Lung (tissue), 12 donors: Measurements from ENCODE around the gene EXOSC9. TPM values are rescaled to one million over a fixed set of nuclear protein-coding genes. Genes with fewer than 3 reads are reported as not detected.
A peak's percentile ranks its signal among the peaks of the same experiment; 100 is the strongest.

Experiments used
- ATAC-seq: fragments of 200-7000 bp; cut with Tn5 transposase; one replicate; pipeline ENCODE4 v1.9.1; 2020; ENCODE audit warnings: moderate number of reproducible peaks; ENCODE audit not compliant: insufficient read depth, low FRiP score
- DNase-seq, 3 donors: peaks; one replicate each; pipeline ENCODE4 v3.0.0-alpha.2; 2013 to 2017
- H3K27ac ChIP-seq, 2 donors: one replicate each; pipeline ENCODE4 v1.5.1; 2013; ENCODE audit warnings: mild to moderate bottlenecking in 2 of 2, moderate library complexity in 2 of 2, control low read depth in 1 of 2, inconsistent platforms in 1 of 2, low read depth in 1 of 2, low read length in 1 of 2
- H3K27me3 ChIP-seq, 3 donors: one replicate each; pipeline ENCODE4 v1.5.1; 2013; ENCODE audit warnings: low read length in 2 of 3; ENCODE audit not compliant: control insufficient read depth in 3 of 3, insufficient read depth in 3 of 3
- H3K36me3 ChIP-seq, 4 donors: one replicate each; pipeline ENCODE4 v1.5.1; 2013; ENCODE audit warnings: low read length in 4 of 4, mild to moderate bottlenecking in 1 of 4, moderate library complexity in 1 of 4; ENCODE audit not compliant: control insufficient read depth in 4 of 4, insufficient read depth in 4 of 4
- H3K4me1 ChIP-seq, 5 donors: one replicate each; pipeline ENCODE4 v1.5.1; 2013; ENCODE audit warnings: low read length in 5 of 5, mild to moderate bottlenecking in 2 of 5, moderate library complexity in 1 of 5; ENCODE audit not compliant: control insufficient read depth in 5 of 5, insufficient read depth in 5 of 5
- H3K4me3 ChIP-seq: one replicate; pipeline ENCODE4 v1.5.1; 2013; ENCODE audit warnings: mild to moderate bottlenecking, control low read depth, moderate library complexity
- H3K9ac ChIP-seq, 2 donors: one replicate each; pipeline ENCODE4 v1.5.1; 2013; ENCODE audit warnings: low read length in 2 of 2, control low read depth in 1 of 2; ENCODE audit not compliant: insufficient read depth in 1 of 2
- H3K9me3 ChIP-seq, 4 donors: one replicate each; pipeline ENCODE4 v1.5.1; 2013; ENCODE audit warnings: low read length in 3 of 4, mild to moderate bottlenecking in 1 of 4, moderate library complexity in 1 of 4; ENCODE audit not compliant: control insufficient read depth in 4 of 4, insufficient read depth in 3 of 4
- WGBS, 2 donors: extraction: QIAGEN DNeasy Blood & Tissue Kit; methylation state at CpG; one replicate each; pipeline ENCODE4 v1.1.7; 2013; 5-methylcytosine and 5-hydroxymethylcytosine counted together
- polyA plus RNA-seq, 2 donors: library from polyadenylated mRNA; stranded (reverse); fragments of 200-250 nt; gene quantifications; one replicate each; pipeline ENCODE4 v1.2.1, GENCODE V29; 2013
- total RNA-seq, 2 donors: library from RNA; depleted of rRNA in 1 of 2; stranded (reverse); fragments of >200 nt in 1 of 2; gene quantifications; one replicate each; pipeline ENCODE4 v1.2.1, GENCODE V29; 2014 to 2021
- TF ChIP-seq, protein P1 (sequence below): IDR thresholded peaks from 2 replicates; pipeline ENCODE4 v1.5.1; 2012; ENCODE audit warnings: mild to moderate bottlenecking; ENCODE audit errors: control extremely low read depth, extremely low read depth
- donor health status: control.
- donor health status: control.
- donor health status: Bipolar disorder and iron deficiency.
- donor health status: healthy.
- donor health status: DM: yes; HTN: yes; CAD: no.

The EXOSC9 gene
- total and polyA plus RNA-seq, 4 donors: 15.9 to 30.9 (median 25.3) TPM

DNA sequence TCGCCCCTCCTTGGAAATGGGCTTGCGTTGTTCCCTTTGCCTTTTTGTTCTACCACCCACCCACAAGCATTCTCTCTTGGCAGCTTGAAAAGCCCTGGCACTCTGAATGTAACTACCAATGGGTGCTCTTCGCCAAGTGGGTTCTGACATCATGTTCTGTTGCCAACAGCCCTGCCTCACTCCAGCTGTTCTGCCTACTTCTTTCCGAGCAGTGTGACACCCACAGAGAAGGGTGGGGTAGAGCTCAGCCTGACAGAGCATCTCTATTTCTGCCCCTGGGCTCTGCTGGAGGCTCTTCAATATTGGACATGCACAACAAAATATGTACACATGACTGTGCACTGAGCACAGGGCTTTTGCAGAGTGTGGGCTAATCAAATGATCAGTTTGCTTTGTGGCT lies 15.6 kb upstream of the EXOSC9 start:
- DNase-seq (no peak), ATAC-seq (no peak)
- no peaks in the 10 kb centered on the region for H3K36me3 ChIP-seq
- no peak overlapping the region for H3K4me3 ChIP-seq
- H3K9me3 ChIP-seq: peaks cover 0 to 4% (median 0%) of the 10 kb centered on the region in 4 donors
- H3K27me3 ChIP-seq: no peaks in the 10 kb centered on the region
- H3K27ac ChIP-seq: peak overlapping the region; percentile 53 to 57
- TF ChIP-seq, protein P1, sequence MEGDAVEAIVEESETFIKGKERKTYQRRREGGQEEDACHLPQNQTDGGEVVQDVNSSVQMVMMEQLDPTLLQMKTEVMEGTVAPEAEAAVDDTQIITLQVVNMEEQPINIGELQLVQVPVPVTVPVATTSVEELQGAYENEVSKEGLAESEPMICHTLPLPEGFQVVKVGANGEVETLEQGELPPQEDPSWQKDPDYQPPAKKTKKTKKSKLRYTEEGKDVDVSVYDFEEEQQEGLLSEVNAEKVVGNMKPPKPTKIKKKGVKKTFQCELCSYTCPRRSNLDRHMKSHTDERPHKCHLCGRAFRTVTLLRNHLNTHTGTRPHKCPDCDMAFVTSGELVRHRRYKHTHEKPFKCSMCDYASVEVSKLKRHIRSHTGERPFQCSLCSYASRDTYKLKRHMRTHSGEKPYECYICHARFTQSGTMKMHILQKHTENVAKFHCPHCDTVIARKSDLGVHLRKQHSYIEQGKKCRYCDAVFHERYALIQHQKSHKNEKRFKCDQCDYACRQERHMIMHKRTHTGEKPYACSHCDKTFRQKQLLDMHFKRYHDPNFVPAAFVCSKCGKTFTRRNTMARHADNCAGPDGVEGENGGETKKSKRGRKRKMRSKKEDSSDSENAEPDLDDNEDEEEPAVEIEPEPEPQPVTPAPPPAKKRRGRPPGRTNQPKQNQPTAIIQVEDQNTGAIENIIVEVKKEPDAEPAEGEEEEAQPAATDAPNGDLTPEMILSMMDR: no peak
- H3K9ac ChIP-seq: no peak overlapping the region
- peaks cover 0 to 1% (median 0%) of the 10 kb centered on the region in 5 donors for H3K4me1 ChIP-seq
- WGBS, 2 donors: 79 to 86% methylated on average over 4 of the region's 4 CpGs

DNA sequence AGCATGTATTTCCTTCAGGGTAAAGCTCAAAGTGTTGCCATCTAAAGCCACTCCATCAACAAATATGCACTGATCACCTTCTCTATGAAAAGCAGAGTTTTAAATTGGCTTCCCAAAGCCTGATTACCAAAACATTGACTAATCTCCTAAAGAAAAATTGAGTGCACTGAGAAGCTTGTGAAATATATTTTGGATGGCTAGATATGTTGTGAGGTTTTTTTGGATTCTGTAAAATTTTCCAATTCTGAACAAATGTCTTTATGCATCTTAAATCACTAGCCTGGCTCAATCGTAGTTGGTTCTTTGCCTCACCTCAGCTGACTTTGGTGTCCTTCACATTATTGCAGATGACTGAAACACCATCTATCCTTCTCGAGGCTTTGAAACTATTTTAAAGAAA lies 14.9 kb upstream of the EXOSC9 start:
- no peaks in the 10 kb centered on the region for H3K36me3 ChIP-seq

GRCh38 chr4:121788896-121789295 lies 12.2 kb upstream of the EXOSC9 start:
- Histone ChIP-seq H3K4me3 (no peak overlapping the region), H3K36me3 (no peaks in the 10 kb centered on the region), H3K9me3 (peaks cover 0 to 4% (median 0%) of the 10 kb centered on the region in 4 donors), H3K9ac (no peak overlapping the region), H3K27me3 (no peaks in the 10 kb centered on the region), H3K4me1 (peaks cover 0 to 1% (median 0%) of the 10 kb centered on the region in 5 donors), H3K27ac (no peak overlapping the region)
- 87 to 96% methylated on average over 2 of the region's 2 CpGs for WGBS, 2 donors
- DNase-seq: no peak
- TF ChIP-seq, protein P1: no peak
- no peak for ATAC-seq

More for the DNA sequence above, 14.9 kb upstream of the EXOSC9 start:
- no peak overlapping the region for H3K4me3 ChIP-seq
- ATAC-seq: no peak
- H3K9me3 ChIP-seq: peaks cover 0 to 4% (median 0%) of the 10 kb centered on the region in 4 donors
- DNase-seq: no peak
- H3K27me3 ChIP-seq: no peaks in the 10 kb centered on the region
- H3K27ac ChIP-seq: no peak overlapping the region
- TF ChIP-seq, protein P1: no peak
- WGBS, 2 donors: 86 to 88% methylated on average over 2 of the region's 2 CpGs
- H3K4me1 ChIP-seq: peaks cover 0 to 1% (median 0%) of the 10 kb centered on the region in 5 donors
- H3K9ac ChIP-seq: no peak overlapping the region

GRCh38 chr4:121789455-121789854 lies 11.7 kb upstream of the EXOSC9 start:
- no peak overlapping the region for H3K9ac ChIP-seq
- 84 to 88% methylated on average over 1 of the region's 1 CpG for WGBS, 2 donors
- no peak for DNase-seq

More at GRCh38 chr4:121789455-121789854, 11.7 kb upstream of the EXOSC9 start:
- Histone ChIP-seq H3K4me1 (peaks cover 0 to 1% (median 0%) of the 10 kb centered on the region in 5 donors), H3K27me3 (no peaks in the 10 kb centered on the region), H3K4me3 (no peak overlapping the region), H3K27ac (no peak overlapping the region), H3K9me3 (peaks cover 0 to 2% (median 0%) of the 10 kb centered on the region in 4 donors), H3K36me3 (no peaks in the 10 kb centered on the region)
- ATAC-seq: no peak
- TF ChIP-seq, protein P1: no peak
